SJSA1 (cell line): ENCODE data around the gene CPNE5. TPM values are rescaled to one million over a fixed set of nuclear protein-coding genes. Genes with fewer than 3 reads are reported as not detected.

Experiments
- DNase-seq, 2 experiments: peaks; one replicate each; pipeline ENCODE4 v3.0.0-alpha.2; 2015 to 2020; ENCODE audit warnings: low spot score in 2 of 2, low read depth in 1 of 2
- H3K27ac ChIP-seq: fragments of 250-450 bp; sonication (Bioruptor Pico); 2 replicates; pipeline ENCODE4 v1.5.1; 2020; ENCODE audit warnings: mild to moderate bottlenecking, moderate library complexity
- H3K27me3 ChIP-seq: fragments of 250-450 bp; sonication (Bioruptor Pico); replicated peaks from 2 replicates; pipeline ENCODE4 v1.5.1; 2020; ENCODE audit warnings: mild to moderate bottlenecking, moderate library complexity
- H3K36me3 ChIP-seq: fragments of 250-450 bp; sonication (Bioruptor Pico); 2 replicates; pipeline ENCODE4 v1.5.1; 2020; ENCODE audit warnings: mild to moderate bottlenecking
- H3K4me1 ChIP-seq: fragments of 250-450 bp; sonication (Bioruptor Pico); replicated peaks from 2 replicates; pipeline ENCODE4 v1.6.1; 2021; ENCODE audit warnings: mild to moderate bottlenecking
- H3K4me3 ChIP-seq: fragments of 250-450 bp; sonication (Bioruptor Pico); 2 replicates; pipeline ENCODE4 v1.5.1; 2020; ENCODE audit warnings: mild to moderate bottlenecking
- H3K9me3 ChIP-seq: fragments of 250-450 bp; sonication (Bioruptor Pico); replicated peaks from 2 replicates; pipeline ENCODE4 v1.5.1; 2020; ENCODE audit warnings: mild to moderate bottlenecking
- total RNA-seq: library from RNA; depleted of rRNA; stranded (reverse); fragments of >200 nt; shearing (Covaris generic); gene quantifications from 2 replicates; pipeline ENCODE4 v1.2.3, GENCODE V29; 2014

Gene CPNE5
- total RNA-seq, 1 experiment from 2014 or later = 0.08 TPM

GRCh38 chr6:36776167-36776566, 63.1 kb downstream of the CPNE5 start:
- Histone ChIP-seq H3K4me3 (no peak overlapping the region), H3K27ac (no peak overlapping the region), H3K9me3 (no peaks in the 10 kb centered on the region), H3K4me1 (no peaks in the 10 kb centered on the region), H3K36me3 (no peaks in the 10 kb centered on the region), H3K27me3 (0 out of 2 replicates have a peak, but pooled peaks cover 3% of the 10 kb centered on the region)
- DNase-seq = no peak

GRCh38 chr6:36774331-36774730, 64.9 kb downstream of the CPNE5 start:
- Histone ChIP-seq H3K36me3 (no peaks in the 10 kb centered on the region), H3K27ac (no peak overlapping the region), H3K27me3 (0 out of 2 replicates have a peak, but pooled peaks cover 3% of the 10 kb centered on the region), H3K4me1 (peaks cover 12% of the 10 kb centered on the region), H3K4me3 (no peak overlapping the region), H3K9me3 (no peaks in the 10 kb centered on the region)
- no peak for DNase-seq

- no peak overlapping the region for H3K27ac ChIP-seq
- H3K9me3 ChIP-seq = no peaks in the 10 kb centered on the region
- H3K4me1 ChIP-seq = peaks cover 15% of the 10 kb centered on the region
- no peak overlapping the region for H3K4me3 ChIP-seq
- H3K36me3 ChIP-seq = no peaks in the 10 kb centered on the region
- 0 out of 2 replicates have a peak, but pooled peaks cover 3% of the 10 kb centered on the region for H3K27me3 ChIP-seq
- DNase-seq = no peak
These were observed 66.8 kb downstream of the CPNE5 start for GRCh38 chr6:36772397-36772796.

- Histone ChIP-seq H3K27me3 (0 out of 2 replicates have a peak, but pooled peaks cover 3% of the 10 kb centered on the region), H3K9me3 (no peaks in the 10 kb centered on the region), H3K36me3 (no peaks in the 10 kb centered on the region), H3K4me1 (peaks cover 15% of the 10 kb centered on the region), H3K27ac (no peak overlapping the region), H3K4me3 (no peak overlapping the region)
- no peak for DNase-seq
These were observed 68.1 kb downstream of the CPNE5 start for GRCh38 chr6:36771145-36771544.

- H3K36me3 ChIP-seq = no peaks in the 10 kb centered on the region
- peak; percentile 24 to 60 for DNase-seq
- no peak overlapping the region for H3K4me3 ChIP-seq
- peaks cover 15% of the 10 kb centered on the region for H3K4me1 ChIP-seq
- H3K9me3 ChIP-seq = no peaks in the 10 kb centered on the region
- no peaks in the 10 kb centered on the region for H3K27me3 ChIP-seq
- H3K27ac ChIP-seq = no peak overlapping the region; the same call in 1 of the 2 replicates
These were observed 69.4 kb downstream of the CPNE5 start for GRCh38 chr6:36769676-36770499.

GRCh38 chr6:36769183-36769675, 70.0 kb downstream of the CPNE5 start:
- peak in 1 of 2 experiments; percentile 28 for DNase-seq
- Histone ChIP-seq H3K27me3 (no peaks in the 10 kb centered on the region), H3K36me3 (no peaks in the 10 kb centered on the region), H3K9me3 (no peaks in the 10 kb centered on the region), H3K27ac (no peak overlapping the region; the same call in 1 of the 2 replicates), H3K4me3 (no peak overlapping the region), H3K4me1 (peaks cover 15% of the 10 kb centered on the region)

GRCh38 chr6:36766399-36766945, 72.8 kb downstream of the CPNE5 start:
- DNase-seq = no peak
- H3K9me3 ChIP-seq = no peaks in the 10 kb centered on the region
- no peaks in the 10 kb centered on the region for H3K27me3 ChIP-seq
- H3K4me3 ChIP-seq = no peak overlapping the region
- H3K4me1 ChIP-seq = peaks cover 15% of the 10 kb centered on the region
- H3K27ac ChIP-seq = no peak overlapping the region
- no peaks in the 10 kb centered on the region for H3K36me3 ChIP-seq

- no peaks in the 10 kb centered on the region for H3K27me3 ChIP-seq
- no peaks in the 10 kb centered on the region for H3K9me3 ChIP-seq
- DNase-seq = peak; percentile 57 to 77
- no peaks in the 10 kb centered on the region for H3K36me3 ChIP-seq
- H3K4me1 ChIP-seq = peaks cover 15% of the 10 kb centered on the region
- H3K27ac ChIP-seq = no peak overlapping the region
- no peak overlapping the region for H3K4me3 ChIP-seq
These were observed 73.4 kb downstream of the CPNE5 start for GRCh38 chr6:36765594-36766398.

GRCh38 chr6:36765190-36765589, 74.1 kb downstream of the CPNE5 start:
- H3K9me3 ChIP-seq = no peaks in the 10 kb centered on the region
- no peaks in the 10 kb centered on the region for H3K27me3 ChIP-seq
- H3K27ac ChIP-seq = no peak overlapping the region
- H3K36me3 ChIP-seq = no peaks in the 10 kb centered on the region
- no peak overlapping the region for H3K4me3 ChIP-seq
- DNase-seq = no peak
- peaks cover 12% of the 10 kb centered on the region for H3K4me1 ChIP-seq

- Histone ChIP-seq H3K36me3 (no peaks in the 10 kb centered on the region), H3K27me3 (no peaks in the 10 kb centered on the region), H3K4me3 (no peak overlapping the region), H3K9me3 (no peaks in the 10 kb centered on the region), H3K27ac (no peak overlapping the region), H3K4me1 (no peaks in the 10 kb centered on the region)
- DNase-seq = no peak
These were observed 77.1 kb downstream of the CPNE5 start for GRCh38 chr6:36762123-36762522.

GRCh38 chr6:36760685-36761435, 78.4 kb downstream of the CPNE5 start:
- Histone ChIP-seq H3K4me1 (peaks cover 5% of the 10 kb centered on the region), H3K9me3 (no peaks in the 10 kb centered on the region), H3K36me3 (no peaks in the 10 kb centered on the region), H3K4me3 (no peak overlapping the region), H3K27ac (no peak overlapping the region), H3K27me3 (no peaks in the 10 kb centered on the region)
- DNase-seq = no peak

GRCh38 chr6:36759148-36759759, 80.0 kb downstream of the CPNE5 start:
- peak; percentile 59 to 78 for DNase-seq
- Histone ChIP-seq H3K27me3 (no peaks in the 10 kb centered on the region), H3K9me3 (no peaks in the 10 kb centered on the region), H3K4me3 (no peak overlapping the region), H3K36me3 (no peaks in the 10 kb centered on the region), H3K4me1 (peaks cover 10% of the 10 kb centered on the region), H3K27ac (no peak overlapping the region)
